NCI-H345 (cell line): ENCODE data around the gene SARS2.
"Not testable (repeated sequence)": the region's sequence is repeated elsewhere in the genome, so short reads cannot be mapped to it uniquely, and the experiment has no call there.

Source experiments
- DNase-seq: peaks from one replicate; lab custom pipeline; 2025; lab: John Stamatoyannopoulos, UW

The SARS2 gene

DNA sequence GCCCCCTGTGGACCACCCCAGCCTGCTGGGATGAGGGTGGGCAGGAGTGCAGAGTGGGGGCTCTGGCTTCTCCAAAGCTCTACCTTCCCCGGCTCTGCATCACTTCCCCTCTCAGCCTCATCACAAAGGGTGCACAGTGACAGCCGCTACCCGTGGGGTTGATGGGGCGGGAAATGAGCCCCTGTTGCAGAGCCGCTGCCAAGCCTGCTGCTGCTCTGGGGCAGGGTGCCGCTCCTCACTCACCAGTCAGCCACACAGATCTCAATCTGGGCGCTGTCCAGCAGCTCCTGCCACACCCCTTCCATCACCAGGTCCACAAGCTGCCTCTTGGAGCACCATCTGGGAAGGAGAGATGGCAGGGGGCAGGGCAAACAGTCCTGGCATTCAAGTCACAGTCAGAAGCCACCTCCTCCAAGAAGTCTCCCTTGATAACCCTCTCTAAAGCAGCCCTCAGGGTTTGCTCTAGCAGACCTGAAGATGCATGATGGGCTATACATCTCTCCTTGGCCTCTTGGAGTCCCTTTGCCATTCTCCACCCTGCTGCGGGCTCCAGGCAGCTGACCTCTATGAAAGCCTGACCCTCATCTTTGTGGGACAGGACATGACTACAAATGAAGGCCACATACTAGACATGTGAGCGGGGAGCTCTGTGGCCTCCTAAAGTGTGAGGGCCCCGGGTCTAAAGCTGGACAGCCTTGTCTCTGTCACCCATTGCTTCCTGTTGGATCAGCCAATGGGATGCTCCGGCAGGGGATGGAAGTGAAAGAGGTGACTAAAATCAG lies 15.9 kb upstream of the SARS2 start:
- DNase-seq: no peak

DNA sequence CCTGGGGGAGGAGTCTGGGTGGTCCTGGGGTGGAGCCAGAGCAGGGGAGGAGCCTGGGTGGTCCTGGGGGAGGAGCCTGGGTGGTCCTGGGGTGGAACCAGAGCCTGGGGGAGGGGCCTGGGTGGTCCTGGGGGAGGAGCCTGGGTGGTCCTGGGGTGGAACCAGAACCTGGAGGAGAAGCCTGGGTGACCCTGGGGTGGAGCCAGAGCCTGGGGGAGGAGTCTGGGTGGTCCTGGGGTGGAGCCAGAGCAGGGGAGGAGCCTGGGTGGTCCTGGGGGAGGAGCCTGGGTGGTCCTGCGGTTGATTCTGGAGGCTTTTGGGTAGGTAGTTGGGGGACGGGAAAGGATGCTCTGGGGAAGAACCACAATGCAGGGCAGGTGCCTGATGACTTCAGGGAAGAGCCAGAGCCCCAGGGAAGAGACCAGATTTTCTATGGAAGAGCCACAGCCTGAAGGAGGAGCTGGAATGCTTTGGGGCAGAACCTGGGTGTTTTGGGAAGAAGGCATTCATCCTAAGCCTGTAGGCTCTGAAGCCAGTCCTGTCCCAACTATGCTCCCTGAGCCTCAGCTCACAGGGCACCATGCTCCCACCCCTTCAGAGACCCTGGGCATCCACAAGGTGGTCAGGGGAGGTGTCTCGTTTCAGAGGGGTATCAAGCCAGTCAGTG lies 15.1 kb upstream of the SARS2 start:
- no peak for DNase-seq

DNA sequence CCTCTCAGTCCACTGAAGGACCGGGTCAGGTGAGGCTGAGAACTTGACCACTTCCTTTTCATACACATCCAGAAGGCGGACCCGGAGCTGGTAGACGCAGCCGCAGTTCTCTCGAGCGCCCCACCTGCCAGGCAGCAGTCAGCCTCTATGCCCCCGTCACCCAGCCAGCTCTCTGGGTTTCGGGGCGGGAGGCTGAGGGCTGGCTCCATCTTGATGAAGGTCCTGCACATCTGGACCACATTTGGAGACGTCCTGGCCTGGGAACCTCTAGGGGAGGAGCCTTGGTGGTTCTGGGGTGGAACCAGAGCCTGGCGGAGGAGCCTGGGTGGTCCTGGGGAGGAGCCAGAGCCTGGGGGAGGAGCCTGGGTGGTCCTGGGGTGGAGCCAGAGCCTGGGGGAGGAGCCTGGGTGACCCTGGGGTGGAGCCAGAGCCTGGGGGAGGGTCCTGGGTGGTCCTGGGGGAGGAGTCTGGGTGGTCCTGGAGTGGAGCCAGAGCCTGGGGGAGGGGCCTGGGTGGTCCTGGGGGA lies 14.5 kb upstream of the SARS2 start:
- peak; percentile 17 for DNase-seq

DNA sequence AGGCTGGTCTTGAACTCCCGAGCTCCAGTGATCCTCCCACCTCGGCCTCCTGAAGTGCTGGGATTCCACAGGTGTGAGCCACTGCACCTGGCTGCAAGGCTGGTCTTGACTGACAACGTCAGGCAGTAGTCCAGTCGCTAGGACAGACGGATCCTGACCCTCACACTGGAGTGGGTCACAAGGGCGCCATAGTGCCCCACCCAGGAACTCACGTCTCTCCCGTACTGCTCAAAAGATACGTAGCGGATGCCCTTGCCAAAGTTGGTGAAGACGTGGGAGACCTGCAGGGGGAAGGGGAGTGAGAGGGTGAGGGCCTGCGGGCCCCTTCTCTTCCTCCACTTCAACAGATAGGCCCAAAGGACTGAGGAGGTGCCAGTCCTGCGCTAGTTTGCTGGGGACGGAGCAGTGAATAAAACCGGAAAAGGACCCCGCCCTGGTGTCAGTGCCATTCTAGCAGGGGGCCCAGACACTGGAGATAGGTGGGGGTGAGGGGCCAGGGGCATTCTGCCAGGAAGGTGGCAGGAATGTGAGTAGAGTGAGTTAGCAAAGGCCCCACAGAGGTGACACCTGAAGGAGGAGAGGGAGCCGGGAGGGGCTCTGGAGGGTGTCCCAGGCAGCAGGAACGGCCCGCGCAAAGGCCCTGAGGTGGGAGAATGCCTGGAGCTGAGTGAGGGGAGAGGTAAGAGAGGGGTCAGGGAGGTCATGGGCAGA lies 12.1 kb upstream of the SARS2 start:
- DNase-seq: no peak

DNA sequence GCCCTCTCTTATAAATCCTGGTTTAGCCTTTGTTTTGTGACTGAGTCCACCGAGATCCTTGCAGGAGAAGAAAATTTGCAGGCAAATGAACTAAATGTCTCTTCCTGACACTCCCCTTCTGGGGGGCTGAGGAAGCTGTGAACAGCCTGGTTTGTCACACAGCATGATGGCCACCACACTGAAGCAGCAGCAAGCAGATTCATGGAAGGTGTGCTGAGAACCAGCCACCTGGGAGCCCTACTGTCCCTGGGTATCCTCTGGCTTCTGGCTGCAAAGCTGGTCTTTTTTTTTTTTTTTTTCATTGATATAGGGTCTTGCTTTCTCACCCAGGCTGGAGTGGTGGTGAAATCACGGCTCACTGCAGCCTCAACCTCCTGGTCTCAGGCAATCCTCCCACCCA lies 11.4 kb upstream of the SARS2 start:
- no peak for DNase-seq

DNA sequence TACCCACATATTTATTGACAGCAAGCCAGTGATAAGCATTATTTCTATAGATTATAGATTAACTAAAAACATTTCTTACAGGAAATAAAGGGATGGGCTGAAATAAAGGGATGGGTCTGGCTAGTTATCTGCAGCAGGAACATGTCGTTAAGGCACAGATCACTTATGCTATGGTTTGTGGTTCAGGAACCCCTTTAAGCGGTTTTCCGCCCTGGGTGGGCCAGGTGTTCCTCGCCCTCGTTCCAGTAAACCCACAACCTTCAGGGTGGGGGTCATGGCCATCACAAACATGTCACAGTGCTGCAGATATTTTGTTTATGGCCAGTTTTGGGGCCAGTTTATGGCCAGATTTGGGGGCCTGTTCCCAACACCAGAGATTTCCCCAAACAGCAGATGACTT lies 10.9 kb upstream of the SARS2 start:
- DNase-seq: not testable (repeated sequence)

DNA sequence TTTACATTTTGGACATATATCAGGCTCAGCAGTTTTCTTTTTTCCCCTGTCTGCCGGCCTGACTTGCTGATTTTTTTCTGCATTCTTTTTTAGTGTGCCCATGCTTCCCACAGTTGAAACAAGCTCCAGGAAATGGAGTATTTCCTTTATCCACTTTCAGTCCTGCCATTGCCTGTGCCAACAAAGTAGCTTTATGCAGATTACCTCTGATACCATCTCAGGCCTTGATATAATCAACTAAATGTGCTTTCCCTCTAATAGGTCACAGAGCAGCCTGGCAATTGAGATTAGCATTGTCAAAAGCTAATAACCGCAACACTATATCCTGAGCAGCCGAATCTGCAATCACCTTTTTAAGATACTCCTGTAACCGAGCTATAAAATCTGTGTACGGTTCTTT lies 9.4 kb upstream of the SARS2 start:
- no peak for DNase-seq

DNA sequence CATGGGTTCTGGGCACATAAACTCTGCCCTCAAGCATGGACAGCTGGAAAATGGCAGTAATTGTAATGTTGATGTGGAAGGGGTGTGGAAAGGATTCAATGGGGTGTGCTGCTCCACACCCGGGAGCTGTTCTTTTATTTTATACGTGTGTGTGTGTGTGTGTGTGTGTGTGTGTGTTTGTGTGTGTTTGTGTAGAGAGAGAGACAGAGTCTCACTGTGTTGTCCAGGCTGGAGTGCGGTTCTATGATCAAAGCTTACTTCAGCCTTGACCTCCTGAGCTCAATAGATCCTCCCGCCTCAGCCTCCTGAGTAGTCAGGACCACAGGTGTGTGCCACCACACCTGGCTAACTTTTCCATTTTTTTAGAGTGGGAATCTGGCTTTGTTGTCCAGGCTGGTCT lies 3.0 kb upstream of the SARS2 start:
- DNase-seq: no peak

DNA sequence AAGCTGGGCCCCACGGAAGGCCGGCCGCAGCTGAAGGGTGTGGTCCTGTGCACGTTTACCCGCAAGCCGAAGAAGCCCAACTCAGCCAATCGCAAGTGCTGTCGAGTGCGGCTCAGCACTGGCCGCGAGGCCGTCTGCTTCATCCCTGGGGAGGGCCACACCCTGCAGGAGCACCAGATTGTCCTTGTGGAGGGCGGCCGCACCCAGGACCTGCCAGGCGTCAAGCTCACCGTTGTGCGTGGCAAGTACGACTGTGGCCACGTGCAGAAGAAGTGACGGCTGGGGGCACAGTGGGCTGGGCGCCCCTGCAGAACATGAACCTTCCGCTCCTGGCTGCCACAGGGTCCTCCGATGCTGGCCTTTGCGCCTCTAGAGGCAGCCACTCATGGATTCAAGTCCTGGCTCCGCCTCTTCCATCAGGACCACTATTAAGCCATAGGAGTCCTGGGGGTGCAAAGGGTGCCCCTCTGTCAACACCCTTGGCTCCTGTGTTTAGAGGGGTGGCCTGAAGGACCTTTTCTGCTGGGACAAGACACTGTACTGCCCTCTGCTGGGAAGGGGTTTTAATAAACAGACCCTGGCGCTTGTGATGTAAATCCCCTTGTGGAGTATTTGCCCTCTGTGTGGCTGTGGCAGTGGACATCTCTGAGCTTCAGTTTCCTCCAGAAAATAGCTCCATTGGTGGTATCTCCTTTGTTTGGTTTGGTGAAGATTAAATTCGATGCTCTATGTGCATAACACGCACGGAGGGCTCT lies 2.0 kb upstream of the SARS2 start:
- peak; percentile 32 for DNase-seq

DNA sequence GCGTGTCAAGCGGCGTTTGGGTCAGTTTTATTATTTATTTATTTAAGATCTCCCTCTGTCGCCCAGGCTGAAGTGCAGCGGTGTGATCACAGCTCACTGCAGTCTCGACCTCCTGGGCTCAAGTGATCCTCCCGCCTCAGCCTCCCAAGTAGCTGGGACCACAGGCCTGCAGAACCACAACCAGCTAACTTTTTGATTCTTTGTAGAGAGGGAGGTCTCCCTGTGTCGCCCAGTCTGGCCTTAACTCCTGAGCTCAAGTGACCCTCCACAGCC lies 894 bp upstream of the SARS2 start:
- DNase-seq: no peak

DNA sequence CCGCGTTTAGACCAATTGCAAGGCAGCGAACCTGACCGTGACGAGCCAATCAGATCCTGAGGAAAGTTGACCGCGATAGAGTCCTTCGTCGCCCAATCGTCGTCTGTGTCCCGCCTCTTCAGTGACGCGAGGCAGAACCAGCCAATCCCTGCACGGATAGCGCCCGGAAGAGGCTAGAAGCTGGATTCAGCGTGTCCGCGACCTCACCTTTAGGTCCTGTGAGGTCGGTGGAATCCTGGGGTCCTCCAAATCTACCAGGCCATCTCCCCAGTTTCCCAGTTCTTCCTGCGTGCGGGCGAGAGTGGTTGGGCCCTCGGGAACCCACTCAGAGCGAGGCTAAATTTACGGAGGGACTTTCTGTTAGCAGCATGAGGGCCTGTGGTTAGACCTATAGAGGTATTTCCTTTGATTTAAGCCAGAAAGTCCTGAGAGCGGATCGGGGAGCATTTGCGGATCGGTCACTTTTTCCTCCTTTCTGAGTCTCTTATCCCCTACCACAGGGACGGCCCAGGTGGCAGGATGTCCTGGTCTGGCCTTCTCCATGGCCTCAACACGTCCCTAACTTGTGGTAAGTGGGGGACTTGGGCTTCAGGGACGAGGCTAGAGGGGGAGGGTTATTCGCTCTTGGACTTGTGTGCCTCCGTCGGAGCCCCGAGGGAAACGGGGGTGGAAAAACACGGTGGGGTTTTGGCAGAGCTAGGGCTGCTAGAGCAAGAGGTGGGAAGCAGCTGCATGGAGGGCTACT lies 385 bp upstream of the SARS2 start, which contains the start of gene MRPS12:
TSS of gene MRPS12 (plus strand) at position 169 of the 745 bp plus-strand sequence. CDS start at position 520, 351 bp downstream.
- DNase-seq: peak; percentile 100

DNA sequence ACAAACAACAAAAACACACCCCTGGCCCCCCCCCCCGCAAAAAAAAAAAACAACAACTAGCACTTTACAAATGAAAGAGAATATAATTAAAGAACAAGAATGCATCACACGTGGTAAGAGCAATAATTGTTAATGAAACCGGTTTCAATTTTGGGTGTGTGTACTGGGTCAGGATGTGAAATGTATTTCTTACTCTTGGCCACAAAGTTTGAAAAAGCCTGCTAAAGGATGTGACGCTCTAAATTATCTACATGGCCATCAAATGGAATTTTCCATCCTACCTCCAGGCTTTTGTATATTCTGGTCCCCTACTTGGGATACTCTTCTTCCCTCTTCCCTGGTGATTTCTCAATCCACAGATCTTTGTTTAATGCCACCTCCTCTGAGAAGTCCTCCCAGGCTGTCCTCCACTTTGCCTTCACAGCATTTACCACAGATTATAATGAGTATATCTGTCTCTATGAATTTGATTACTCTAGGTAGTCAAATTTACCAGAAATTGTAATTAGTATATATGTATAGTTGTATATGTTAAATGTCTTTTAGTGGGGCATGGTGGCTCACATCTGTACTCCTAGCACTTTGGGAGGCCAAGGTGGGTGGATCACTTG lies 2.1 kb downstream of the SARS2 start:
- no peak for DNase-seq

DNA sequence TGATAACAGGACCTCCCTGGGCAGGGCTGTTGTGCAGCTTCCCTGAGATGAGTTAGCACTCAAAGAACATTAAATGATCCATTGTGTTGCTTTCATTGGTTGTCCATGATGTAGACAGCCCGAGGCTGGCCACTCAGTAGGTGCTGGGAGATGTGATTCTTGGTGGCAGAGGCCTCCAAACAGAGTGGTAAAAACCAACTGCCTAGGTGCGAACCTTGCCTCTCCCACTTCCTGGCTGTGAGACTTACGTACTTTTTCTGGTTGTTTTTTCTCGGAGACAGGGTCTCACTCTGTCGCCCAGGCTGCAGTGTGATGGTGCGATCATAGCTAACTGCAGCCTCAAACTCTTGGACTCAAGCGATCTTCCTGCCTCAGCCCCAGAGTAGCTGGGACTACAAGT lies 6.2 kb downstream of the SARS2 start:
- no peak for DNase-seq

DNA sequence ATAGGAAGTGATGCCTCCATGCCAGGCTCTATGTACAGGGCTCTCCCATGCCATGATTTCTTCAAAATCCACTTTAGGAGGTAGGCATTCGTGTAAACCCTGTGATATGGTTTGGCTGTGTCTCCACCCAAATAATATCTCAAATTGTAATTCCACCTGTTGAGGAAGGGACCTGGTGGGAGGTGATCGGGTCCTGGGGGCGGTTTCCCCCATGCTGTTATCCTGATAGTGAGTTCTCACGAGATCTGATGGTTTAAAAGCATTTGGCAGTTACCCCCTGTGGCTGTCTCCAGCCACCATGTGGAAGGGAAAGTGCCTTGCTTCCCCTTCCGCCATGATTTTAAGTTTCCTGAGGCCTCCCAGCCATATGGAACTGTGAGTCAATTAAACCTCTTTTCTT lies 8.1 kb downstream of the SARS2 start:
- no peak for DNase-seq

DNA sequence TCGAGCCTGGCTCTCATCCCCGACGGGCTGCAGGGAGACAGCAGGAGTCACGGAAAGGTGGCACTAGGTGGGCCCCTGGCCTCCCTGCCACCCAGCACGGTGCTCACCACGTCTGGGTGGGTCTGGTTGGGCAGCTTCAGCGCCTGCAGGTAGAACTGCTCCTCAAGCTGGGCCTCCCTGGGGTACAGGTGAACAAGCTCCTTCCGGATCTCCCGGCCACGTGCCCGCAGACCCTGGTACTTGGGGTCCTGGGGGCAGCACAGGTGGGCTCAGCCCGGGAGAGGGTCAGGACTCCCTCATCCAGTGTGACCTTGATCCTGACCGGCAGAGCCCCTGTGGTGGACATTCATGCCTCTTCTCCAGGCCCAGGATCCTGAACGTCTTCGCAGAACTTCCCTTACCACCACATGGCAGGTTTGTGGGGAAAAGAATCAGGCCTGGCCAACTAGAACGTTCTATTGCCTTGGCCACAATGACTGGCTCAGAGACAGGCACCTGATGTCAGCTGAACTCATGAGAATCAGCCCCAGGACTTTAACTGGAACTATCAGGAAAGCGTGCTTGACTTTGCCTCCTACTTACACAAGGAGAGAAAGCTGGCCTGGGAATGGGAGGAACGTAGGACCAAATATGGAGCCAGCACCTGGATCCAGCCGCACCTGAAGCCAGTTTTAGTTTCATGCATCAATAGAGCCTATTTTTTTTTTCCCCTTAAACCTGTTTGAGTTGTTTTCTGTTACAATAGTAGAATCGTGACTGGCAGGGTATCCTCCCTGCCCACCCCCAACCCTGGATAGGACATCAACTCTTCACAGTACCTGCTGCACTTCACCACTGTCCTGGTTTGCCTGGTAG lies 8.9 kb downstream of the SARS2 start:
- DNase-seq: no peak

DNA sequence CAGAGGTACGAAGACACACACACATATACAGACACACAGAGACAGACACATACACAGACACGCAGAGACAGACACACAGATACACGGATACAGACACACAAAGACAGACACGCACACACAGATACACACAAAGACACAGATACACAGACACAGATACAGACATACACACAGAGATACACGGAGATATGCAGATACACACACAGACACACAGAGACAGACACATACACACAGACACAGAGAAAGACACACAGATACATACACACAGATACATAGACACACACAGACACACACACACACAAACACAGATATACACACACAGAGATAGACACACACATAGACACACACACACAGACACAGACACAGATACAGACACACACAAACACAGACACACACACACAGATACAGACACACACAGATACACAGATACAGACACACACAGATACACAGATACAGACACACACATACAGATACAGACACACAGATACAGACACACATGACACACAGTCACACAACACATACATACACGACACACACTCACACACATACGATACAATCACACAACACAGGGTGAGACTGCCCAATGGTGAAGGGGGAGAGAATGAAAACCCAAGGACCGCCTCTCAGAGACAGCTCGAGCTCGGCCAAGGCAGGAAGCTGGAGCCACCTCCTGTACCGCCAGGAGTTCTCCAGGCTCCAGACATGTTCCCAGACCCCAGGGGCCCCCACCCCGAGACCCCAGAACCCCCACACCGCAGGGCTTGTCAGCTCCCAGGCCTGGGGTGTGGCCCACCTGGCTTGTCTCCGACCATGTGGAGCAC lies 9.8 kb downstream of the SARS2 start:
- DNase-seq: no peak

DNA sequence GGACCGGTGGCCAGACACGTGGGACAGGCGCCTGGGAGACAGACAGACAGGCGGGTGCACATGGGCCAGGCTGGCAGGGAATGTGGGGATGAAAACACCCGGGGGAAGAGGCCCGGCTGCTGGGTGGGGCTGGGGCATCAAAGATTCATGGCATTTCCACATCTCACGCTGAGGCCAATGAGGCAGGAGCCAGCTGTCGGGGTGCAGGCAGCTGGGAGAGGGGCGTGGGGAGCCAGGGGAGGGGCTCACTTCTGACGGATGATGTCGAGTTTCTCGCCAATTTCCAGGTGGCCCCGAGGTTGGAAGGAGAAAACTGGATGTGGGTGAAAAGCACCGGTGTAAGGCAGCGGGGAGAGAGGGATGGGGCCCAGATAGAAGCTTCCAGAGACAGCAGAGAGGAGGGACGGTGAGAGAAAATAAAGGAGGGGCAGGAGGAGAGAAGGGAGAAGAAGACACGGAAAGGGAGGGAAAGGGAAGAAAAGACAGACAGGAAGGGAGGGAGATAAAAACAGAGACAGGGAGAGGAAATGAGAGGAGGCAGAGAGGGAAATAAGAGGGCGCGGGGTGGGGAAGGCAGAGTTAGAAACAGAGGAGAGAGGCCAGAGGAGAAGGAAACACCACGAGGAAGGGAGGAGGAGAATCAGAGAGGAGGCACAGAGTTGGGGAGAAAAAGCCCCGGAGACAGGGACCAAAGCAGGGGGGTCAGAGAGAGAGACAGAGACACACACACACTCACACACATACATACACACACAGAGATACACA lies 10.5 kb downstream of the SARS2 start:
- no peak for DNase-seq

DNA sequence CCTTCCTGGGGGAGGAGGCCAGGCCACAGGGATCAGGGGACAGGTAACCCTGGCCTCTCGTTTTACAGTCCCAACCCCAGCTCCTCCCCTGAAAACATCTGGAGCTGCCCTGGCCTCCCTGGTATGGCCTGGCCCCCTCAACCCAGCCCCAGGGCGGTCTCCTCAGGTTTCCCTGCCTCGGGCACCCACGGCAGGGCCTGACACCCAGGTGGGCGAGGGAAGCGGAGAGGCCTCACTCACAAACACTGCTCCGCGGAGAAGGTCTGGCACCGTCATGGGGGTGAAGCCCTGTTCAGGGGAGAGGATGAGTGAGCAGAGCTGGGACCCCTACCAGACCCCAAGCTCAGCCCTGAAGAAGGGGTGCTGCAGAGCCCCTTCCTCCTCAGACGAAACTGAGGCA lies 12.0 kb downstream of the SARS2 start:
- DNase-seq: no peak
